Right lobe of liver (tissue), 4 donors: ENCODE results near the gene DNAI7.

Experiments used
- POLR2A ChIP-seq: fragments of 450-650 bp; IDR thresholded peaks from one replicate; pipeline ENCODE4 v1.6.1; 2017; ENCODE audit warnings: antibody characterized with exemption, mild to moderate bottlenecking
- TF ChIP-seq, protein P1 (sequence below), 4 donors: fragments of 200-600 bp in 3 of 4; fragments of 450-650 bp in 1 of 4; IDR thresholded peaks; one replicate each; pipeline versions ENCODE4 v1.5.1 to v1.8.0; 2016 to 2022; ENCODE audit warnings: antibody characterized with exemption in 4 of 4, mild to moderate bottlenecking in 2 of 4
- donor health status: DM: no; HTN: no; CAD: no.
- donor health status: DM: no; HTN: no; CAD: no.
- donor health status: DM: no; HTN: yes; CAD: no.

DNA sequence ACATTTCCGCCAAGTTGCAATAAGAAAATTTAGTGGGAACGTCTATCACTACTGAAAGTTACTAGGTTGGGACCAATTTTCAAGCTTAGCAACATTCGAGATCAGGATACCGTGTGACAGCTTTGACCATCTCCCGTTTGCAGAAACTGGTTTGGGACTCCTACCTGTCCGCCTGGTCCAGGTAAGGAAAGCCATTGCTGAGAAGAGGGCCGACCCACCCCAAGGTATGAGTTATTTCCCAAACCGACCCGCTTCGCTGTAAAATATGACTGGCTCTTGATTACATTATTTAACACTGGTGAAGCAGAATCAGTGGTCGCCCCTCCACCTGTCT lies 271 bp downstream of the DNAI7 start:
- TF ChIP-seq, protein P1, sequence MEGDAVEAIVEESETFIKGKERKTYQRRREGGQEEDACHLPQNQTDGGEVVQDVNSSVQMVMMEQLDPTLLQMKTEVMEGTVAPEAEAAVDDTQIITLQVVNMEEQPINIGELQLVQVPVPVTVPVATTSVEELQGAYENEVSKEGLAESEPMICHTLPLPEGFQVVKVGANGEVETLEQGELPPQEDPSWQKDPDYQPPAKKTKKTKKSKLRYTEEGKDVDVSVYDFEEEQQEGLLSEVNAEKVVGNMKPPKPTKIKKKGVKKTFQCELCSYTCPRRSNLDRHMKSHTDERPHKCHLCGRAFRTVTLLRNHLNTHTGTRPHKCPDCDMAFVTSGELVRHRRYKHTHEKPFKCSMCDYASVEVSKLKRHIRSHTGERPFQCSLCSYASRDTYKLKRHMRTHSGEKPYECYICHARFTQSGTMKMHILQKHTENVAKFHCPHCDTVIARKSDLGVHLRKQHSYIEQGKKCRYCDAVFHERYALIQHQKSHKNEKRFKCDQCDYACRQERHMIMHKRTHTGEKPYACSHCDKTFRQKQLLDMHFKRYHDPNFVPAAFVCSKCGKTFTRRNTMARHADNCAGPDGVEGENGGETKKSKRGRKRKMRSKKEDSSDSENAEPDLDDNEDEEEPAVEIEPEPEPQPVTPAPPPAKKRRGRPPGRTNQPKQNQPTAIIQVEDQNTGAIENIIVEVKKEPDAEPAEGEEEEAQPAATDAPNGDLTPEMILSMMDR (IDR thresholded peaks at IDR 0.05): no peak
- no peak for TF ChIP-seq POLR2A
